H9 (cell line): Measurements from ENCODE around the gene GPBAR1. TPM values are rescaled to one million over a fixed set of nuclear protein-coding genes. Genes with fewer than 3 reads are reported as not detected.

Experiments
- DNase-seq: peaks from one replicate; pipeline ENCODE4 v3.0.0-alpha.2; 2017
- H2AFZ ChIP-seq: one replicate; pipeline ENCODE4 v1.6.1; 2013; ENCODE audit warnings: mild to moderate bottlenecking, low read length, control low read depth, moderate library complexity
- H2AK5ac ChIP-seq: 2 replicates; pipeline ENCODE4 v1.6.1; 2013; ENCODE audit warnings: low read length, control low read depth, mixed read lengths; ENCODE audit not compliant: insufficient read length
- H2BK120ac ChIP-seq: one replicate; pipeline ENCODE4 v1.6.1; 2013; ENCODE audit warnings: low read depth, mild to moderate bottlenecking, low read length, control low read depth, inconsistent platforms; ENCODE audit not compliant: poor library complexity, severe bottlenecking
- H2BK12ac ChIP-seq: 2 replicates; pipeline ENCODE4 v1.6.1; 2013; ENCODE audit warnings: low read length, control low read depth, mixed read lengths, low read depth; ENCODE audit not compliant: insufficient read length
- H2BK15ac ChIP-seq: 2 replicates; pipeline ENCODE4 v1.6.1; 2013; ENCODE audit warnings: low read depth, low read length, control low read depth
- H2BK20ac ChIP-seq: one replicate; pipeline ENCODE4 v1.6.1; 2013; ENCODE audit warnings: low read depth, mild to moderate bottlenecking, low read length, control low read depth, inconsistent platforms; ENCODE audit not compliant: poor library complexity, severe bottlenecking
- H2BK5ac ChIP-seq: 2 replicates; pipeline ENCODE4 v1.6.1; 2013; ENCODE audit warnings: low read length, control low read depth, mixed read lengths; ENCODE audit not compliant: insufficient read length
- H3K14ac ChIP-seq: 2 replicates; pipeline ENCODE4 v1.6.1; 2013; ENCODE audit warnings: low read length, control low read depth; ENCODE audit not compliant: insufficient read depth
- H3K18ac ChIP-seq: 2 replicates; pipeline ENCODE4 v1.6.1; 2013; ENCODE audit warnings: low read depth, mild to moderate bottlenecking, mixed read lengths, low read length, control low read depth; ENCODE audit not compliant: insufficient read length
- H3K23ac ChIP-seq: 2 replicates; pipeline ENCODE4 v1.6.1; 2013; ENCODE audit warnings: low read length, control low read depth, mixed read lengths, low read depth; ENCODE audit not compliant: insufficient read length
- H3K23me2 ChIP-seq: 2 replicates; pipeline ENCODE4 v1.6.1; 2013; ENCODE audit warnings: low read depth, mild to moderate bottlenecking, mixed read lengths, low read length, control low read depth; ENCODE audit not compliant: insufficient read length, poor library complexity, severe bottlenecking
- H3K27ac ChIP-seq: 2 replicates; pipeline ENCODE4 v1.5.1; 2013; ENCODE audit warnings: low read length, control low read depth, mixed read lengths, low read depth; ENCODE audit not compliant: insufficient read length
- H3K27me3 ChIP-seq: 2 replicates; pipeline ENCODE4 v1.6.1; 2013; ENCODE audit warnings: low read length, control low read depth, inconsistent platforms; ENCODE audit not compliant: insufficient read depth
- H3K4ac ChIP-seq: 2 replicates; pipeline ENCODE4 v1.6.1; 2013; ENCODE audit warnings: low read depth, mild to moderate bottlenecking, control low read depth, inconsistent platforms, low read length, moderate library complexity
- H3K4me1 ChIP-seq: 2 replicates; pipeline ENCODE4 v1.6.1; 2013; ENCODE audit warnings: low read length, control low read depth, inconsistent platforms; ENCODE audit not compliant: insufficient read depth
- H3K4me2 ChIP-seq: 2 replicates; pipeline ENCODE4 v1.6.1; 2013; ENCODE audit warnings: low read length, control low read depth, mixed read lengths; ENCODE audit not compliant: insufficient read length, insufficient read depth
- H3K56ac ChIP-seq: 2 replicates; pipeline ENCODE4 v1.6.1; 2013; ENCODE audit warnings: low read depth, mild to moderate bottlenecking, mixed read lengths, low read length, control low read depth; ENCODE audit not compliant: insufficient read length
- H3K79me1 ChIP-seq: 2 replicates; pipeline ENCODE4 v1.6.1; 2013; ENCODE audit warnings: low read depth, mild to moderate bottlenecking, moderate library complexity, low read length, control low read depth, inconsistent platforms; ENCODE audit not compliant: insufficient read depth, poor library complexity, severe bottlenecking
- H3K79me2 ChIP-seq: 2 replicates; pipeline ENCODE4 v1.6.1; 2013; ENCODE audit warnings: low read length, control low read depth, inconsistent platforms; ENCODE audit not compliant: insufficient read depth
- H3K9ac ChIP-seq: 2 replicates; pipeline ENCODE4 v1.6.1; 2013; ENCODE audit warnings: low read length, control low read depth, mixed read lengths; ENCODE audit not compliant: insufficient read length; ENCODE audit errors: extremely low read depth
- H3K9me3 ChIP-seq: one replicate; pipeline ENCODE4 v1.6.1; 2013; ENCODE audit warnings: low read depth, low read length, inconsistent platforms; ENCODE audit not compliant: control insufficient read depth
- H3T11ph ChIP-seq: one replicate; pipeline ENCODE4 v1.6.1; 2013; ENCODE audit warnings: mild to moderate bottlenecking, low read length, control low read depth, inconsistent platforms
- H4K20me1 ChIP-seq: one replicate; pipeline ENCODE4 v1.6.1; 2013; ENCODE audit not compliant: control insufficient read depth, insufficient read length, insufficient read depth
- H4K5ac ChIP-seq: 2 replicates; pipeline ENCODE4 v1.6.1; 2013; ENCODE audit warnings: low read depth, mild to moderate bottlenecking, mixed read lengths, low read length, control low read depth; ENCODE audit not compliant: insufficient read length
- H4K8ac ChIP-seq: replicated peaks from 2 replicates; pipeline ENCODE4 v1.6.1; 2013; ENCODE audit warnings: low read length, control low read depth, mixed read lengths, low read depth; ENCODE audit not compliant: insufficient read length
- H4K91ac ChIP-seq: 2 replicates; pipeline ENCODE4 v1.6.1; 2013; ENCODE audit warnings: low read depth, mild to moderate bottlenecking, moderate library complexity, mixed read lengths, low read length, control low read depth; ENCODE audit not compliant: insufficient read length
- H3K27ac Mint-ChIP-seq, 3 experiments: 2 replicates in 2 of 3; 3 replicates in 1 of 3; pipeline ENCODE4 v1.8.0; 2020 to 2021; ENCODE audit warnings: mixed read lengths in 3 of 3, mild to moderate bottlenecking in 1 of 3, moderate library complexity in 1 of 3
- H3K27me3 Mint-ChIP-seq: 2 replicates; pipeline ENCODE4 v1.8.0; 2021; ENCODE audit warnings: low read depth, mild to moderate bottlenecking, moderate library complexity, mixed read lengths
- H3K36me3 Mint-ChIP-seq, 3 experiments: 2 replicates in 2 of 3; 3 replicates in 1 of 3; pipeline ENCODE4 v1.8.0; 2020 to 2021; ENCODE audit warnings: low read depth in 3 of 3, mixed read lengths in 3 of 3; ENCODE audit not compliant: insufficient read depth in 1 of 3
- H3K4me1 Mint-ChIP-seq, 2 experiments: 2 replicates each; pipeline ENCODE4 v1.8.0; 2020; ENCODE audit warnings: mixed read lengths in 2 of 2
- H3K4me3 Mint-ChIP-seq, 2 experiments: 2 replicates in 1 of 2; 3 replicates in 1 of 2; pipeline ENCODE4 v1.8.0; 2020 to 2021; ENCODE audit warnings: mild to moderate bottlenecking in 2 of 2, mixed read lengths in 2 of 2, moderate library complexity in 1 of 2
- H3K9me3 Mint-ChIP-seq, 2 experiments: 2 replicates in 1 of 2; 3 replicates in 1 of 2; pipeline ENCODE4 v1.8.0; 2020; ENCODE audit warnings: mild to moderate bottlenecking in 2 of 2, mixed read lengths in 2 of 2, moderate library complexity in 1 of 2
- CTCF ChIP-seq: fragments of 200-600 bp; sonication (generic); conservative IDR thresholded peaks from 3 replicates; pipeline ENCODE4 v1.8.0; 2021; ENCODE audit warnings: antibody characterized with exemption, mild to moderate bottlenecking
- WGBS: extraction: QIAGEN DNeasy Blood & Tissue Kit; methylation state at CpG from one replicate; pipeline ENCODE4 v1.1.7; 2013; ENCODE audit warnings: missing lambda C conversion rate, low lambda C conversion rate, mixed read lengths; ENCODE audit not compliant: insufficient read length; ENCODE audit errors: extremely low coverage; 5-methylcytosine and 5-hydroxymethylcytosine counted together
- total RNA-seq: library from RNA; stranded (reverse); gene quantifications from 2 replicates; pipeline ENCODE4 v1.2.1, GENCODE V29; 2021

The GPBAR1 gene
- total RNA-seq, 1 experiment from 2014 or later: 0.44 TPM

DNA sequence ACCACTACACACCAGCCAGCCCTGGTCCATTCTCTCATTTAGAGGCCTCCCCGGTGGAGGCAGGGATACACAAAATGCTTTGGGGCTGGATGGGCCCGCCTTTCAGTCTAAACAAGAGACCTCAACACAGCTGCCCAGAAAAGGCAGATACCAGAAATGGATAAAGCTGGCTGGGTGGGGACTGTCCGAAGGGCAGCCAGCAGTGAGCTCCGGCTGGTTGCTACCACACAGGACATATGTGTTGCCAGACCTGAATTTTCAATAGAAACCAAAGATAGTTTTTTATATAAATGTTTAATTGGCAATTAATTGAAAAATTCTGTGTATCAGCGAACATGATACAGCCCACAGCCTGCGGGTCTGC lies 1.4 kb downstream of the GPBAR1 start:
- no peak overlapping the region for H2AFZ ChIP-seq
- H3K9ac ChIP-seq: no peak overlapping the region
- H4K5ac ChIP-seq: no peak overlapping the region
- H3K4ac ChIP-seq: no peak overlapping the region
- H2BK20ac ChIP-seq: no peak overlapping the region
- peaks cover 11 to 31% (median 27%) of the 10 kb centered on the region in 3 experiments; a peak in 6 of 7 replicates for H3K36me3 Mint-ChIP-seq
- no peak for TF ChIP-seq CTCF
- no peak overlapping the region; the same call in 1 of the 2 replicates for H3K14ac ChIP-seq
- no peak overlapping the region for H3K27ac ChIP-seq
- DNase-seq: no peak
- H3K56ac ChIP-seq: no peak overlapping the region
- no peak overlapping the region for H4K8ac ChIP-seq
- H4K91ac ChIP-seq: no peak overlapping the region
- no peaks in the 10 kb centered on the region for H3K23me2 ChIP-seq
- no peak overlapping the region for H2AK5ac ChIP-seq
- H4K20me1 ChIP-seq: no peaks in the 10 kb centered on the region
- no peak overlapping the region for H2BK5ac ChIP-seq
- H3K27me3 Mint-ChIP-seq: no peaks in the 10 kb centered on the region
- no peak overlapping the region for H2BK120ac ChIP-seq
- H3K4me1 Mint-ChIP-seq: peaks cover 23 to 34% of the 10 kb centered on the region in 2 experiments
- no peak overlapping the region for H3K4me3 Mint-ChIP-seq
- peaks cover 4% of the 10 kb centered on the region; the same call in 1 of the 2 replicates for H3K4me1 ChIP-seq
- H2BK15ac ChIP-seq: no peak overlapping the region
- no peaks in the 10 kb centered on the region for H3K79me1 ChIP-seq
- H3K4me2 ChIP-seq: no peak overlapping the region
- no peak overlapping the region; a peak in 1 of 7 replicates for H3K27ac Mint-ChIP-seq
- H3K23ac ChIP-seq: no peak overlapping the region
- H3K79me2 ChIP-seq: no peaks in the 10 kb centered on the region
- H3K9me3 Mint-ChIP-seq: no peaks in the 10 kb centered on the region
- no CpG with 5 or more reads among the region's 6 CpGs for WGBS
- H3K27me3 ChIP-seq: no peaks in the 10 kb centered on the region
- no peak overlapping the region for H2BK12ac ChIP-seq
- H3T11ph ChIP-seq: no peak overlapping the region
- no peak overlapping the region for H3K18ac ChIP-seq
- no peaks in the 10 kb centered on the region for H3K9me3 ChIP-seq
